OCI-LY1 (cell line): ENCODE measurements around the gene SERPINB8.

Experiments used
- CTCF ChIP-seq: fragments of 200-600 bp; sonication (generic), shearing (Covaris generic); IDR thresholded peaks from 2 replicates; pipeline ENCODE4 v1.5.1; 2017; ENCODE audit warnings: mild to moderate bottlenecking, antibody characterized with exemption, low read length, moderate library complexity, mixed read lengths
- EZH2 ChIP-seq: fragments of 200-600 bp; sonication (generic), shearing (Covaris generic); IDR thresholded peaks from 2 replicates; pipeline ENCODE4 v1.8.0; 2017; ENCODE audit warnings: borderline replicate concordance, mixed run types, mild to moderate bottlenecking, antibody characterized with exemption, low read length, moderate library complexity, mixed read lengths

- TF ChIP-seq CTCF: no peak
- no peak for TF ChIP-seq EZH2
Observed at GRCh38 chr18:63940008-63940407, 29.9 kb upstream of the SERPINB8 start.
